GM21360 (cell line): ENCODE results near the gene SHROOM3.

Experiments
- ATAC-seq: cut with Tn5 transposase; IDR thresholded peaks from one replicate; pipeline ENCODE4 v1.9.1; 2021; ENCODE audit warnings: mild to moderate bottlenecking, moderate library complexity; ENCODE audit not compliant: unreplicated experiment

The SHROOM3 gene

DNA sequence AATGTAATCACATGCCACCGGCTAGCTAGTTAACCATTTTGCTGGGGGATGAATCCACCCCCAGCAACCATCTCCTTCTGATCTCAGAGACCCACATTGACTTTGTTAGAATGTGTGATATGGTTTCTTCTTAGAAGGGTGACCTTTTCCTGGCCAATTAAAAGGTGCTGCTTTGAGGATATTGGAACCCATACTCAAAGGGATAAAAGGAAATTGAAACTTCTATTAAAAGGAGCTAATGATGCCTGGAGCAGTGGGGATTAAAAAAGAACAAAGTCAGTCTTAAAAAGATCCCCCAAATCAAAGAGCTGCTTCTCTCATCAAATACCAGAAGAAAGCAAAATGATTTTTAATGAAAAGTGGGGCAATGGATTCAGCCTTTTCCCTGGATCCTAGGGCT lies 214.1 kb downstream of the SHROOM3 start:
- no peak for ATAC-seq

DNA sequence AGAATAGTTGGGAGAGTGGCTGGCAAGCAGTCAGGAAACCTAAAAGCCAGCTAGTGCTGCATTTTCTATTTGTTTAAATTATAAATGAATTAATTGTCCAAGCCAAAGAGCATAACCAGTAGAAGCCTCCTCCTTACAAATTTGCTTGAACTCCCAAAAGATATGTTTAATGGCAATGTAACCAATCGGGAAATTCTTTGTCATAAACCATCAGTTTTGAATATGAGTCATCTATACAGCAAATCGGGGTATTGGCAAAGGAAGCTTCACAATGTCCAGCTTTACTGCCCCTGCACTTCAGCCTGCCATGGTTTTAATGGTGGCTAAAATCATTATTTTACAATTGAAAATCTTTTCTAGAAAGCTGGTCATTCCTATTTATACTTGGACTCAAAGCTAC lies 216.6 kb downstream of the SHROOM3 start:
- ATAC-seq = no peak

DNA sequence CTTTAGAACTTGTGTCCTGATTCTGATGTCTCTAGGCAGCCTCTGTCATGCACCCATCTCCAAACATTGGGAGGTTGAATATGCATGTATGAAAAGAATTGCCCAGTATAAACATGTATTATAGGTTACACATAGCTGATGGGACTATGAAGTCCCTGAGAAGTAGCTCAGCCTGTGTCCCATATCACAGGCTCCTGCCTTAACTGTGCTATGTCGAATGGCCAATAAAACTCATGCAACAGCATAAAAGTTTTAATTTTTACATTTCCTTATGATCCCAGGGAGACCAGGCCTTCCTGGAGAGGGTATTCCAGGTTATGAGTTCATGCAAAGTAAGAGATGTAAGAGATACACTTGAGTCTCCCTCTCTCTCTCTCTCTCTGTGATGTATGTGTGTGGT lies 217.4 kb downstream of the SHROOM3 start:
- ATAC-seq = no peak

DNA sequence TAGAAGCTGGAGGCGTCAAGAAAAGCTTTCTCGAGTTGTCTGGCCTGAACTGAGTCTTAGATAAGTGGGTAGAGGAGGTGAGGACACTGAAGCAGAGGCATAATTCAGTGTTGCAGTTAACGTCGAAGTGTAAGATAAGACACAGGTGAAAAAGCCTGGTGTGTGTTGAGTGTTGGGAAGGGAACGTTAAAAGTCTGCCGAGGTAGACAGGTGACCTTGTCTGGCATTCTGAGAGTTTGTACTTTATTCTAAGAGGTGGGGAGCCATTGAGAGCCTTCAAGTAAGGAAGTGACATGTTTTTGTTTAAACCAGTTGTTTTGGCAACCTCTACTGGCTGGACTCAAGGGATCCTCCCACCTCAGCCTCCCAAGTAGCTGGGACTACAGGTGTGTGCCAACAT lies 219.1 kb downstream of the SHROOM3 start:
- ATAC-seq = no peak

DNA sequence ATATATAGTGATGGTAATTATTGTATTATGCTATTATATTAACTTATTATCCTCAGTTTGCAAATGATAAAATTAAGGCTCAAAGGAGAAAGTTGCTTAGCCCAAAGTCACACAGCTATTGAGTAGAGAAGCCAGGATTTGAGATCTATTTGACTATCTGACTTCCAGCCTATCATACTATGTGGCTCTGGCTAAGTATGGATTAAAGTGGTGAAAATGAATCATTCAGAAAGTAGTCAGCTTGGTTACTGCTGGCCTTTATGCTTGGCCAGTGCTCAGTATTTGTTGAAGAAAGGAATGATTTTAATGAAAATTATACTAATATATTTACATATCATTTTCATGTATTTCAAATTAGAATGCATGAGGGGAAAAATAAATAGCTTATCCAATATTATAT lies 219.8 kb downstream of the SHROOM3 start:
- no peak for ATAC-seq

DNA sequence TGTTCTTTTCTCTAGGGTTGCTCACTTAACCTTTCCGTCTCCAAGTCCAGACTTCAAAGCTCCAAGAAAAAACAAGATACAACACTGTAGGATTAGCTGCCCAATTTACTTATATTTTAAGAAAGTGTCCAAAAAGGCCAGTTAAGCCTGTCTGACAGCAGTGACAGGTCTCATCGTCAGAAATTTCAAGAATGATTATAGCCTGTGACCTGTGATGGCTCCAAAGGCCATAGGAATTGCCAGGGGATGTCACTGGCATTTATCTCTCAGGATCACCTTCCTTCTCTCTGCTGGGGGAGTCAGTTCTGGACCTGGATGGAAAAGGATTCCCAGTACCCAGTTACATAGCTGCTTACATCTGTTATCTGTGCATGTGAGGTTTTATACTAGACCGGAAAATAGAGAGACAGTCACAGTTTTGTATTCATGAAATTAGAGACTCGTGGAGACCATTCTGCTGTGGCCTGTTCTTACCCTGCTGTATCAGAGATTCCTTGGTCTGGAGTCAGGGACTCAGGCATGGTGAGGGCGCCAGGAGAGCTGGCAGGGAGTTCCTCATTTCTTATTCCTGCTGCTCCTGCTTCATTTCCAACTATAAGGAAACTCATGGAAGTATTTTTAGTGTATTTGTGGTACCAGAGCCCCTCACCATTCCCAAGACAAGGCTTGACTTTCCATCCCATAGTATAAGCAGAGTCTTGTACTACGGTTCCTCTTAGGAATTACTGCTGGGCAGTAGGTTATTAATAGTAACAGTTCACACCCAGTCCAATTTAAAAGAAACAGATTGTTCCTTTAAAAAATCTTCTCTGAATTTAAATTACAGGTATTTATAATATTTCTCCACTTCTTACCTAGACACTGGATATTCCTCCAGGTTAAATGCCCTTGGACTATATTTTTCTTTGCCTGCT lies 220.8 kb downstream of the SHROOM3 start:
- no peak for ATAC-seq

DNA sequence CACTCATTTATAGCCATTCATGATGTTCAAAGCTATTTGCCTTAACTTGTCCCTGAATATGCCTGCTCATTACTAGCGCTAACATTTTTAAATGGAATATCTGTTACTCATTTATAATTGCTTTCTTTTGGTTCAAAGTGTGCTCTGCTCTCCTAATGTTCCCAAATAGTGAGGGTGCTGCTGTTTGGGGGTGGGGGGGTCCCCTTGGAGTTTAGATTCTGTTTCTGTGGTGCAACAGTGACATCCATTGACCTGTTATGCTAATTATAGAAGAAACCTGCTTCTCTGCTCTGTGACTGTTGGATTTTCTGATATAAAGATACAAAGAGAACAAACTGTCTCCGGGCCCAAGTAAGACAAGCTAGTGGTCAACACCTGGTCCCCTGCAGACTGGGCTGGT lies 222.4 kb downstream of the SHROOM3 start:
- ATAC-seq = no peak

DNA sequence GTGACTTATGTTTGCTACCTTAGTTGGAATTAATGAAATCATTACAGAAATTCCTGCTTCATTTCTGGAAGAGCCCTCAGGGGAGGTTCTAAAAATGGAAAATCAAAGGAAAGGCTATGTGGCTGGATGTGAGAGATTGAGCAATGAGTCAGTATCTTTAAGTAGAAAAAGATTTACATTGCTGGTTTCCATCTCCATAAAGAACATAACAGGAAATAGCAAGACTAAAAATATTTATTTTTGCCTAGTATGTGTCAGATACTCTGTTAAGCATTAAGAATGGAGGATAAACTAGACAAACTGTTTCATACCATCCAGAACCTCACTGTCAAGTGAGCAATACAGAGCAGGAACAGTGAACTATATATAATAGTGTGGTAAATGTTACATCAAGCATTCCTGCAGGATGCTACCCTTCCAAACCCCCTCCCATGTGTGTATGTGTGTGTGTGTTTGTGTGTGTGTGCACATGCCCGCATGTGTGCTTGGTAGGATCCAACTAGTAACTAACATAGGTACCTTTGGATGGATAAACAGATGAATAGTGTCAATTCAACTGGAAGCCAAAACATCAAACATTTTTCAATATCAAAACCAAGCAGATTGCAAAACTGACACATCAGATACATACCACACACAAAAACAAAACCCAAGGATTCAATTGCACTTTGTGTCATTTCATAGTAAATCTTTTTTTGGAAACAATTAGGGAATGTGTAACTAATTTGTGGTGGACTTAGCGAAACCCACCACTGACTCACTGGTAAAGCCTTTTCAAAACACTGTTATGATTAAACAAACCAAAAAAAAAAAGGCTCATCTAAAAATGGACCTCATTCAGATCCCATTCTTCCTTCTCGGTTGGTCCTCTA lies 223.4 kb downstream of the SHROOM3 start:
- no peak for ATAC-seq

DNA sequence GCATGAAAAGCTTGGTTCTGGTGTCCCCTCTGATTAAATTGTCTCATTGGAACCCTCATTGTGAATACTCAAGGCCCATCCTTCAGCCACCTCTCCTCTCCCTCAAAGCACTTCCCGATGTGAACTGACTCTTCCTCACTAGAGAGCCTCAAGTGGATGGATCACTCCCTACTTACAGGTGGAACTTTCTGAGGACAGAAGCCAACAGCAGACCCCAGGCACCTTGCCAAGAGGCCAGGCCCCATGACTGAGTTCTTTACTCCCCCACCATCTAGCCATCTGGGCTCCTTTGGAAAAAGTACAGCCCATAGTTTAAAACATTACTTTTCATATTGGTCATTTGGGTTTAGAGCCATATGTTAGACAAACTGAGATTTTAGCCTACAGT lies 224.1 kb downstream of the SHROOM3 start:
- no peak for ATAC-seq

DNA sequence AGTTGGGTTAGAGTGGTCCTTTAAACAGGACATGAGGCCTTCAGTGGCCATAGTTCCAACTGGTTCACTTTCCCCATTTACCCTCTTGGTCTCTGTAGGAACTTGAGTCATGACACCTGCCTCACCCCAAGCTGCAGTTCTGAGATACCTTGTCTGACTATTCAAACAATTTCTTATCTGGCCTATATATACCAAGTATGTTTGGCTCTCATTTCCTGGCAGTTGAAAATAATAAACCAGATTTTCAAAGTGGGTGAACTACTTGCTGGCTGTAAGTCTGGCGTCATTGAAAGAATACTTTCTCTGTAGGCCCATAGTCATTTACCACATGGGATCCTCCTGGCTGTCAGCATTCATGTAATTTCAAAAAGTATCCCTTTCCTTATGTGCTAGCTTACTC lies 228.8 kb downstream of the SHROOM3 start:
- ATAC-seq = no peak

DNA sequence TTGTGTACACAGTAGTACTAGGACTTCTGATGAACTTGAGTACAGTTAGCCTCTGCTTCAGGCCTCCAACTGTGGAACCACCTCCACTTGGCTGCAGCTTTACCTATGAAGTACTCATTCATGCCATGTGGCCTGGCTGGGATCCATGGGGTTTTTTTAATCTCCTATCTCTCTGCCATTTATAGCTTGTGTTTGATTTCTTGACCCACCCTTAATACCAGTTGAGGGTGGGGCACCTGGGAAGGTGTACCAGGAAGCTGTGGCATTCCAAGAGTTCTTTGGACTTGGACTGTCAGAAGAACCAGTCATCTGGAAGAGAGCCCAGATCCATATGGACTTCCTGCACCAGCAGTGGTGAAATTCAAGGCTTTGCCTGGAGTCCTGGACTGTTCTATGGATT lies 230.1 kb downstream of the SHROOM3 start:
- ATAC-seq = no peak

DNA sequence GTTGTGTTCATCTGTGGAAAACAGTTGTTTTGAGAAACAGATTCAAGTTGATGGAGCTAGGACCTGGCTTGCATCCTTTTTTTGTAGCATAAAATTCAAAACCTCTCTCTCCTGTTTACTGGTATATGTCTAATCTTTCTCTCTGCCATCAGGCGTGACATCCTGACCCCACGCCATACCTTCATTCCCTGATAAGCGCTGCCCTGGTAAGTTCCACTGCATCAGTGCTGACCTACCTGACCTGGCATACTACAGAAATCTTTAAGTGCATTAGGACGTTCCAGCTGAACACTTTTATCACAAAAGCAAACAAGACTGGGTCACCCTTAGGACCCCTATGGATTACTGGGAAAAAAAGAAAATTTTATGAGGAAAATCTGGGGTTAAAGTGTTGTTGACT lies 230.7 kb downstream of the SHROOM3 start:
- ATAC-seq = no peak

DNA sequence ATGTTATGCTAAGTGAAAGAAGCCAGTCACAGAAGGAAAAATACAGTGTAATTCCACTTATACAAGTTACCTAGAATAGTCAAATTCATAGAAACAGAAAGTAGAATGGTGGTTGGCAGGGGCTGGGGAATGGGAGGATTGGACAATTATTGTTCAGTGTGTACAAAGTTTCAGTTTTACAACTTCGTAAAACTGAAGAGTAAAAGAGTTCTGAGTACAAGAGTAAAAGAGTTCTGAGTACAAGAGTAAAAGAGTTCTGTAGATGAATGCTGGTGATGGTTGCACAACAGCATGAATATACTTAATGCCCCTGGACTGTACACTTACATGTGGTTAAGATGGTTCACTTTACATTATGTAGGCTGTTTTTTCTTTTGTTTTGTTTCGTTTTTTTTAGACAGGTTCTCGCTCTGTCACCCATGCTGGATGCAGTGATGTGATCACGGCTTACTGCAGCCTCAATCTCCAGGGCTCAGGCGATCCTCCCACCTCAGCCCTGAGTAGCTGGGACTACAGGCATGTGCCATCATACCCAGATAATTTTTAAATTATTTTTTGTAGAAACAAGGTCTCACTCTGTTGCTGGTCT lies 232.0 kb downstream of the SHROOM3 start:
- no peak for ATAC-seq

DNA sequence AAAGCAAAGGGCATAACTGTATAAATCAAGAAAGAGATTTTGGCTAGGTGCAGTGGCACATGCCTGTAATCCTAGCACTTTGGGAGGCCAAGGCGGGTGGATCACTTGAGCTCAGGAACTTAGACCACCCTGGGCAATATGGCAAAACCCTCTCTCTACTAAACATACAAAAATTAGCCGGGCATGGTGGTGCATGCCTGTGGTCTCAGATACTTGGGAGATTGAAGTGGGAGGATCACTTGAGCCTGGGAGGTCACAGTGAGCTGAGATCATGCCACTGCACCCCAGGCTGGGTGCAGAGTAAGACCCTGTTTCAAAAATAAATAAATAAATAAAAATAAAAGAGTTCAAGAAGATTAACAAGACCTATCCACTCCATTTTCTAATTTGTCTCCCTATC lies 235.6 kb downstream of the SHROOM3 start:
- no peak for ATAC-seq

DNA sequence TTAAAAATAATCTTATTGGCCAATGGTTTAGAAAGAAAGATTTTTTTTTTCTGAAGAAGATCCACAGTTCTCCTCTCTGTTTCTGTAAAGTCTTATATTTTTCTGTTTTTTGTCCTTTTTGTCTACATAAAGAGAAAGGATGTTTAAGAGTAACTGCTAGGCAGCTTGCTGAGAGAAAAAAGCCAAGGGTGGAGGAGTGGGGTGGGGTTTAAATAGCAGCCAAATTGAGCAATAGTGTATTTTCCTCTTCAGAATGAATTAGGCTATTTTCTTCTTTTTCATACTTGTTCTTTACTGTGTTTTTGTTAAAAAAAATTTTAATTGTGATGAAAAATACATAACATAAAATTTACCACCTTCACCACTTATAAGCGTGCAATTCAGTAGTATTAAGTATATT lies 238.3 kb downstream of the SHROOM3 start:
- ATAC-seq = no peak

DNA sequence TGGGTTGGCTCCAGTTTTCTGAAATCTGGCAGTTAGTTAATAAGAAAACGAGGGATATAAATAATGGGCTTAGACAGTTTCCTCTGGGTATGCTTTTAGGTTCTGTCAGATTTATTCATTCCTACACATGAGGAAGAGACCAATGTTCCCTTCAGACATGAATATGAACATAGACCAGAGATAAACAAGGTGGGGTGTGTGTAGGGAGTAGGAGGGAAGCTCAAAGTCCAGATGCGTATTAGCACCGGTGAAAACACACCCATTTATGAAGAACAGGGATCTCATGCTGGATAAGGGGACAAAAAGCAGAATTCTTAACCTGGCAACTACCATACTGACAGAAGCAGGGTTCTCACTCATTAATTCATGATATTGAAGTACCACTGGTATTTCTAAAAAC lies 240.0 kb downstream of the SHROOM3 start:
- ATAC-seq = no peak

DNA sequence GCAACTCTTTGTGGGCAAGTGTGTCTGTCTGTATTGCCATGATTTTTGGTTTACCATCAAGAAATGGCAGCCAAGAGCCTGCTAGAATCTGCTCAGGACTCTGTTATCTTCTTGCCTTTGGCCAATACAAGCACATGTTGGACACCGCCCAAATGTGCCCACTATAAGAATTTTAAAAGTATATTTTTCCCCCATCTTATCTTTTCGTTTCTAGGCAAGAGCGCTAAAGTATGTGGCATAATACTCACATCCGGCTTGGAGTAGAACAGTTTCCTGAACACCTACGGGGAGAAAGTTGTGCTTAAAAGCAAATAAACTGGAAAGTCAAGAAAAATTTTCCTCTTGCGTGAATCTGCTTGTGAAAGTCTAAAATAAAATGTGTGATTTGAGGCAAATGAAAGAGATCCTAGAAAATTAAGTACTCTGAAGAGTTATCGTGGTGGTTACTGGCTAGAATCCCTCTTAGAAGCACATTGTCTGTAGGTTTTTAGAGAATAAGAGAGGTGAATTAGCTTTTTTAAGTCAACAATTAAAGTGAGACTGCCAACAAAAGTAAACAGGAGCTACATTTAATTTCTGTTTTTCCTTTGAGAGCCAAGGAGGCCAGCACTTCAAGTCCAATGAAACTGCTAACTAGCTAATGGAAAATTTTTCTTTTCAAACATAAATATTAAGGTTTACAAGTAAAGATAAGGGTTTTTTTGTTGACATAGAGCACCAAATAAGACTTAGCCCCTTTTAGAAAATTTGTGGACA lies 242.7 kb downstream of the SHROOM3 start:
- no peak for ATAC-seq

DNA sequence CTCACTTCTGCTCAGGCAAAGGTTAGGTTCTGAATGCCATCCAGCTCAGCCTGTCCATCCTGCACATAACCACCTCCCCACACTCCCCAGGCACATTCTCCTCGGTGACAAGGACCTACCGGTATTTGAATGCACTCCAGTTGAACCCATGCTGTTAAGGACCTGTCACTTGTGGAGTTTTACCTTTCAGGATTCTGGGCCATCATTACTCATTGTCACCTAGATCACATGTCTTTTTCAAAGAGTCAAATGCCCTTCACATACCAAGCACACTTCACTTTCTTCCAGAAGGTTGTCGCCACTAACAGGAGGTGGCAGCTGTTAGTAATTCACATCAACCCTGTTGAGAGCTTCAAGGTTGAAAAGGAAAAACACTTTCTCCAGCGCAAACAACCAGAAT lies 244.7 kb downstream of the SHROOM3 start:
- no peak for ATAC-seq

DNA sequence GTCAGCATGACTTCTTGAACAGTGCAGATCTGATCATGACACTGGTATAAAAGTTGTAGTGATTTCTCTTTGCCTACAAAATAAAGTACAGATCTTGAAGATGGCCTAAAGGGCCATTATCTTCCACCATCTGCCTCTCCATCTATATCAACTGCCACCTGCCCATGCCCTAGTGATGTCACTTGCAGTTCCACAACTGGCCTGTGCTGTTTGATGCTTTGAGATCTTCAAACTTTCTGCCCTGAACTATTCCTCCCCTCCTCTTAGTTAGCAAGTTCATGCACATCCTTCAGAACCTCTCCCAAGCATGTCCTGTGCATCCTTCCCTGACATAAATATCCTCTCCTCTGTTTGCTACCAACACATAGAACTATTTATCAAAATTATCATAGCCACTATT lies 245.9 kb downstream of the SHROOM3 start:
- no peak for ATAC-seq

DNA sequence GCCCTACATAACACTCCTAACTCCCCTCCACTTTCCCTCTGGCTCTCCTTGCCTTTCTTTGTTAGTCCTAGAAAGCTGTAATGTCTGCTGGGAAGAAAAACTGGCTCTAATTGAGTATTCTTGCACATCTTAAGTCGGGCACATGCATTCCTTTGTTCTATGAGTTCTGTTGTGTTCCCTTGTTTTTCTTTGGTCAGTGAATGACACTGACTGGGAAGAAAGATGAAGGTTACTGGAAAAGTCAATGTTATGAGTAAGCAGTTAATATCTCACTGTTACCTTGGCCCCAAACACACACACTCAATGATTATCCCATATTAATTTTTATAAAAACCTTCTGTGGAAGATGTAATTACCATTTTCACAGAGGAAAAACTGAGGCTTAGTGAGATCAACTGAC lies 247.0 kb downstream of the SHROOM3 start:
- ATAC-seq = no peak

DNA sequence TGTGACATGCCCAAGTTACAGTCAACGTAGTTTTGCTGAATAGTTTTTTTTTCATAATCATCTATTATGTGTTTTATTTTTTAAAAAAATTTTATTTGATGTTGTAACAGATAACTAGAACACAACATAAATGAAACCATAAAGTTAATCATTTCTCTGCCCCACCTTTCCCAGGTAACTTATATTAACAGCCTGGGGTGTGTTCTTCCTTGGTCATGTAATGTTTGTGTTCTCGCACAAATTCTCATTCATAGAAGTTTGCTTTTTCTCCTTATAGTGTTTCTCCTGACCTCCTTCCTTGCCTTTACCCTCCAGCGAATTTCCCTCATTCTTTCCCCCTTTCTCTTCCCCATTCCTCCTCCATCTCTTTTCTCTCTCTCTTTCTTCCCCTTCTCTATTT lies 248.1 kb downstream of the SHROOM3 start:
- no peak for ATAC-seq
